Common myeloid progenitor, CD34-positive (primary cell): ENCODE data around the gene PHACTR3.

ENCODE experiments used
- CTCF ChIA-PET: fragments of 350-600 bp; sonication (Branson Sonifier 250); formaldehyde crosslinking; loops from one replicate; lab custom pipeline; 2021; ENCODE audit warnings: antibody characterized with exemption; lab: Charles Lee
- POLR2A ChIA-PET: fragments of 350-600 bp; sonication (Branson Sonifier 250); formaldehyde crosslinking; loops from one replicate; lab custom pipeline; 2021; ENCODE audit warnings: antibody characterized with exemption; lab: Charles Lee
- DNase-seq, 3 donors: peaks; one replicate each; pipeline versions ENCODE4 v3.0.0 to v3.0.0-alpha.2; 2013
- H3K27ac ChIP-seq, 2 experiments: 1 replicate in 1 of 2; 2 replicates in 1 of 2; pipeline ENCODE4 v1.7.0; 2013; ENCODE audit warnings: inconsistent platforms in 2 of 2, low read length in 2 of 2, mild to moderate bottlenecking in 2 of 2, low read depth in 1 of 2, moderate library complexity in 1 of 2; ENCODE audit not compliant: severe bottlenecking in 2 of 2, insufficient read depth in 1 of 2, poor library complexity in 1 of 2
- H3K27me3 ChIP-seq, 5 experiments: replicated peaks in 2 of 5; 1 replicate in 3 of 5; 2 replicates in 2 of 5; pipeline versions ENCODE4 v1.6.1 to v1.7.0; 2013; ENCODE audit warnings: low read length in 4 of 5, mild to moderate bottlenecking in 2 of 5, moderate library complexity in 2 of 5, inconsistent platforms in 1 of 5; ENCODE audit not compliant: insufficient read depth in 5 of 5, control insufficient read depth in 4 of 5
- H3K36me3 ChIP-seq, 4 experiments: 1 replicate in 2 of 4; 2 replicates in 2 of 4; pipeline versions ENCODE4 v1.6.1 to v1.7.0; 2013; ENCODE audit warnings: low read length in 3 of 4, control low read depth in 1 of 4, mild to moderate bottlenecking in 1 of 4; ENCODE audit not compliant: control insufficient read depth in 4 of 4, insufficient read depth in 4 of 4
- H3K4me1 ChIP-seq, 4 experiments: 1 replicate in 3 of 4; 2 replicates in 1 of 4; pipeline versions ENCODE4 v1.6.1 to v1.7.1; 2013; ENCODE audit warnings: low read length in 3 of 4, mild to moderate bottlenecking in 3 of 4, control low read depth in 1 of 4, inconsistent platforms in 1 of 4, moderate library complexity in 1 of 4; ENCODE audit not compliant: control insufficient read depth in 4 of 4, insufficient read depth in 4 of 4; ENCODE audit errors: control extremely low read depth in 1 of 4
- H3K4me3 ChIP-seq, 7 experiments: 1 replicate in 4 of 7; 2 replicates in 3 of 7; pipeline versions ENCODE4 v1.5.1 to v1.7.0; 2013; ENCODE audit warnings: mild to moderate bottlenecking in 7 of 7, low read length in 6 of 7, moderate library complexity in 6 of 7, inconsistent platforms in 2 of 7, low read depth in 2 of 7, control low read depth in 1 of 7; ENCODE audit not compliant: insufficient read depth in 4 of 7, control insufficient read depth in 1 of 7; ENCODE audit errors: extremely low read depth in 1 of 7
- H3K9me3 ChIP-seq, 5 experiments: 1 replicate in 4 of 5; 2 replicates in 1 of 5; pipeline versions ENCODE4 v1.6.1 to v1.7.1; 2013; ENCODE audit warnings: low read length in 4 of 5, mild to moderate bottlenecking in 2 of 5, inconsistent platforms in 1 of 5, low read depth in 1 of 5, moderate library complexity in 1 of 5; ENCODE audit not compliant: control insufficient read depth in 4 of 5, insufficient read depth in 2 of 5; ENCODE audit errors: control extremely low read depth in 1 of 5
- WGBS: methylation state at CpG from one replicate; pipeline ENCODE4 v1.1.5; 2013; ENCODE audit not compliant: insufficient coverage; 5-methylcytosine and 5-hydroxymethylcytosine counted together

The PHACTR3 gene

DNA sequence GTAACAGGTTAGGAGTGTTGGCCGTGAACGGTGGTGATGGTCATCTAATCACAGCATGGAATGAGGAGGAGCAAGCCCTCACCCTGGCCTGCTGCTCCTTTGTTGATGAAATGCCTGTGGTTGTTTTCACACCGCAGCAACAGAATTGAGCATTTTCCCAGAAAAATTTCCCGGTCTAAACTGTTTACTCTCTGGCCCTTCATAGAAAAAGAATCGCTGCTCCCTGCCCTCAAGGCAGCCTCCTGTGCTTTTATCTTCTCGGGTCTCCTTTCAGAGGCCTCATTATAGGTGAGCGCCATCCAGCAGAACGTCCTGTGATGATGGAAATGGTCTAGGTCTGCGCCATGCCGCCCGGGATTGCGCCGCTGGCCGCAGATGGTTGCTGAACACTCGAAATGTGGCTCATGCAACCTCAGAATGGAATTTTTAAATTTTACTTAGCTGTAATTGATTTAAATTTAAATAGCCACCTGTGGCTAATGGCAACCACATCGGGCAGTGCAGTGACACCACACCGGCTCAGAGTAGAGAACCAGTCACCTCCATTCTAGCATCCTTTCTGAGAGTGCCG lies 30.2 kb downstream of the PHACTR3 start:
- peaks cover 0 to 19% (median 5%) of the 10 kb centered on the region in 5 experiments for H3K27me3 ChIP-seq
- no peak overlapping the region for H3K4me3 ChIP-seq
- DNase-seq = no peak
- no peaks in the 10 kb centered on the region for H3K9me3 ChIP-seq
- whole genome bisulfite sequencing = 83% methylated on average over 15 of the region's 18 CpGs
- no peak overlapping the region for H3K27ac ChIP-seq
- H3K4me1 ChIP-seq = no peaks in the 10 kb centered on the region
- ChIA-PET CTCF (no interaction called here), POLR2A (no interaction called here)
- no peaks in the 10 kb centered on the region for H3K36me3 ChIP-seq

DNA sequence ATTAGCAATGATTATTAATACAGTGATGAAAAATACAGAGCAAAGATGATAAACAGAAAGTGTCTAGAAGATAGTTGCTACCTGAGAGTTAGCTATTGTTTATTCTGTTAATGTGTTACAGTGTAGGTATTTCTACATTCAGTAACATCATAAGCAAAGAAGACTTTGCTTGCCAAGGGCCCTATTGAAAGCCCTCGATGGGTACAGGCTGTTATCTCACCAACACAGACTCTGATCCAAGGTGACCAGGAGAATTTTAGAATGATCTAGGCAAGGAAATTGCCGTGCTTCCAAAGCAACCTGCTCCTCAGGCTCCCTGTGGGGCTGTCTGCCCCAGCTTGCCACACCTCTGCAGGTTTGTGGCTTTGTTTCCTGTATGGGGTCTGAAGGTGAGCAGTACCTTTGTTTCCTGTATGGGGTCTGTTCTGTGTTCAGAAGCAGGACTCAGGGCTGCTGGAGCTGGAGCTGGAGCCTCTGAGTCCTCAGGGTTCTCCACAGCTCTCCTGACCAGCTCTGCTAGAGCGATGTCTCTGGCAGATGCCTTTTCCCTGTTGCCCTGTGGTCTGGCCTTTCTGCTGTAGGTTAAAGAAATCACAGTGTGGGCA lies 32.5 kb downstream of the PHACTR3 start:
- Histone ChIP-seq H3K9me3 (peaks cover 0 to 3% (median 0%) of the 10 kb centered on the region in 5 experiments), H3K27me3 (peaks cover 0 to 13% (median 11%) of the 10 kb centered on the region in 5 experiments), H3K4me3 (no peak overlapping the region), H3K27ac (no peak overlapping the region), H3K36me3 (no peaks in the 10 kb centered on the region), H3K4me1 (no peaks in the 10 kb centered on the region)
- ChIA-PET POLR2A (no interaction called here), CTCF (no interaction called here)
- WGBS = 80% methylated on average over 3 of the region's 3 CpGs
- no peak for DNase-seq

DNA sequence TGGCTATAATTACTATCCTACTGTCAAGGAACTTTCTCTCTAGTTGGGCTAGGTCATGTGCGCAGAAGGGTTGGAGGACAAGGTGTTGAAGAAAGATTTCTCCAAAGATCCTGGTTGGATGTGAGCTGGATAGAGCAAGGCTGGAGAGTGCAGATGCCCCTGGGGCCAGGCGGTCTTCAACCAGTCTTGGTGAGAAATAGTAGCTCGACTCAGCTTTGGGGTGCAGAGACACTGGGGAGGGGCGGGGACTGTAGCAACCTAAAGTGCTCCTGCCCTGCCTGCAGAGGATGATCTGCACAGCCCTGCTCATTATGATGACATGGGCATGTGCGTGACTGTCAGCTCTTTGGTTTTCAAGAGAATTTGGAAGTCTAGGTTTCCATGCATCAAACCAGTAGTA lies 35.9 kb downstream of the PHACTR3 start:
- peaks cover 0 to 3% (median 0%) of the 10 kb centered on the region in 5 experiments for H3K9me3 ChIP-seq
- H3K4me3 ChIP-seq = no peak overlapping the region
- H3K27me3 ChIP-seq = peaks cover 0 to 14% (median 8%) of the 10 kb centered on the region in 5 experiments
- ChIA-PET CTCF (no interaction called here), POLR2A (no interaction called here)
- no peaks in the 10 kb centered on the region for H3K4me1 ChIP-seq
- DNase-seq = no peak
- H3K36me3 ChIP-seq = no peaks in the 10 kb centered on the region
- 93% methylated on average over 3 of the region's 5 CpGs for WGBS
- H3K27ac ChIP-seq = no peak overlapping the region

DNA sequence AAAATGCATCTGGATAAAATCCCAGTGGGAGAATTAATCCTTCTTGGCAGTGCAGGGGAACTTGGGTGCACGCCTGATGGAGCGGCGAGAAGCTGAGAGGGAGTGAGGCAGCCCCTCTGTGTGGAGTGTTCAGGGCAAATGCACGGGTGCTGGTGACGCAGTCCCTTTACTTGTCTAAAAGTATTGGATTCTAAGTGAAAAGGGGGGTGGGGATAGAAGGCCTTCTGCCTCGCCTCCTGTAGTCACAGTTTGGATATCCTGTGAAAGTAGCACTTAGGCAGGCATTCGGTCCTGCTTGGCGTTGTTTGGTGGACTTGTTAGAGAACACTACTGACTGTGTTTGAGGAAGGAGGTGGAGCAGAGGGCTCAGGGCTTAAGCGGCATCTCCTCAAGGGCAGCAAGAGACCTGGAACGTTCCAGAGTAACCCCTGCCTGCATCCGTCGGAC lies 39.3 kb downstream of the PHACTR3 start:
- Histone ChIP-seq H3K36me3 (no peaks in the 10 kb centered on the region), H3K27ac (no peak overlapping the region), H3K4me1 (no peaks in the 10 kb centered on the region), H3K4me3 (no peak overlapping the region), H3K9me3 (peaks cover 0 to 7% (median 0%) of the 10 kb centered on the region in 5 experiments), H3K27me3 (peaks cover 0 to 14% (median 3%) of the 10 kb centered on the region in 5 experiments)
- 87% methylated on average over 10 of the region's 12 CpGs for WGBS
- ChIA-PET POLR2A (no interaction called here), CTCF (no interaction called here)
- DNase-seq = no peak

DNA sequence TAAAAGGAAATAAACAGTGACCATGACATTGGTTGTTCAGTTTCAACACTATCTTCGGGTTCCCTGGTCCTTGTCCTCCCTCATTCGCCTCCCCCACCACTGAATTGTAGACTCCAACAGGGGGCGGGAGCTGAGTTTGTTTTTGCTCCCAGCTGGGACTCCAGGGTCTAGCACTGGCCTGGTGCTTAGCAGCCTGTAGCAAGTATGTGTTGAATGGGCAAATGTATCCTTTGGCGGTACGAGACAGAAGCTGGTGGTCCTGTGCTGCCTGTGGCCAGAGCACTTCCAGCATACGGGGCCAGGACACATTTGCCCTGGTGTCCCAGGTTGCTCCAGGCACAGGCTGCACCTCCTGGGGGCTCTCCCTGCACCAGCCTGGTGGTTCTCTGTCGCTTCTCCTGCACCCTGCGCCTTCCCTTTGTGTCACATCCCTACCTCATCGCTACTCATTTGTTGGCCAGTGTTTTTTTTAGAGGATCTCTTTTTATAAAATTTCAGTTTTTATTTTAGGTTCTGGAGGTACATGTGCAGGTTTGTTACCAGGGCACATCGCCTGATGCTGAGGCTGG lies 40.1 kb downstream of the PHACTR3 start:
- H3K4me1 ChIP-seq = no peaks in the 10 kb centered on the region
- 97% methylated on average over 4 of the region's 10 CpGs for WGBS
- H3K9me3 ChIP-seq = peaks cover 0 to 7% (median 0%) of the 10 kb centered on the region in 5 experiments
- POLR2A ChIA-PET = no interaction called here
- H3K27me3 ChIP-seq = peaks cover 0 to 14% (median 3%) of the 10 kb centered on the region in 5 experiments
- no peak for DNase-seq
- CTCF ChIA-PET = no interaction called here
- no peak overlapping the region for H3K4me3 ChIP-seq
- no peaks in the 10 kb centered on the region for H3K36me3 ChIP-seq
- H3K27ac ChIP-seq = no peak overlapping the region

DNA sequence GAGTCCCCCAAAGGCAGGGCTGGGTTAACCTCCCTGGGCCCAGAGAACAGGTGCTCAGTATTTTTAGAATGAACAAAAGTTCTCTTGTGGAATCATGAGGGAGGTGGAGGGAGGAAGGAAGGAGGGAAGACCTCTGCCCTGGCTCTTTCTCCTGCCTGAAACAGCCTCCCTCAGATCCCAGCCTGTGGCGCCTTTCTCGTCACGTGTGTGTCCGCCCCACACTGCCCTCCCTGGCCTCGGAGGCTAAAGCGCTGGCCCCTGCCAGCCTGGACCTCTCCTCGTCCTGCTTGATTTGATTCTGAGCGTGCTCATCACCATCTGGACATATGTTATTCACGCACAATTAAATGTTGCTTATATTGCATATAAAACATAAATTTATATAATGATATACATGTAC lies 40.9 kb downstream of the PHACTR3 start:
- H3K36me3 ChIP-seq = no peaks in the 10 kb centered on the region
- CTCF ChIA-PET = no interaction called here
- H3K27ac ChIP-seq = no peak overlapping the region
- POLR2A ChIA-PET = no interaction called here
- DNase-seq = no peak
- no peaks in the 10 kb centered on the region for H3K4me1 ChIP-seq
- H3K9me3 ChIP-seq = peaks cover 0 to 4% (median 0%) of the 10 kb centered on the region in 5 experiments
- H3K4me3 ChIP-seq = no peak overlapping the region
- WGBS = 95% methylated on average over 6 of the region's 9 CpGs
- peaks cover 0 to 11% (median 3%) of the 10 kb centered on the region in 5 experiments for H3K27me3 ChIP-seq

DNA sequence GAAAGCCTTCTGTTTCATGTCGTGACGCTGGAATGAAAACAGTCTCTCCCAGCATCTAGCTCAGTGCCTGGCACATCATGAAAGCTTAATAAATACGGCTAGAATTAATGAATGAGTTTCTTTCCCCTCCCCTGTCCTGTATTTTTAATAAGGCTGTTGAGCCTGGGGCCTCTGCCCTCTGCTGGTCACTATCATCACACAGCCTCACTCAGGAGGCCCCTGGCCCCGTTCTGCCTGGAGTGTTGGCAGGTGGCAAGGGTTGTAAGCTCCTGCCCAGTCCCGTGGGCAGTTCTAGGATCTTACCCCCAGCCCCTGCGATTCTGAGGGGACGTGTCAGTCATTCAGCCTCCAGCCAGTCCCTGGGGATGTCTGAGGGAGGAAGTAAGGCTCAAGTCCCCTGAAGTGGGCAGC lies 41.4 kb downstream of the PHACTR3 start:
- H3K4me3 ChIP-seq = no peak overlapping the region
- ChIA-PET CTCF (interaction anchor here (0.7 kb wide), 1 partner anchor 74 kb away, joined by 3 read pairs; no protein-coding TSS in a partner anchor), POLR2A (no interaction called here)
- no peak for DNase-seq
- 80% methylated on average over 7 of the region's 7 CpGs for WGBS
- peaks cover 0 to 4% (median 0%) of the 10 kb centered on the region in 5 experiments for H3K9me3 ChIP-seq
- no peaks in the 10 kb centered on the region for H3K36me3 ChIP-seq
- H3K4me1 ChIP-seq = no peaks in the 10 kb centered on the region
- no peak overlapping the region for H3K27ac ChIP-seq
- peaks cover 0 to 9% (median 3%) of the 10 kb centered on the region in 5 experiments for H3K27me3 ChIP-seq
